ENCODE data around the gene LDB3. TPM values are rescaled to one million over a fixed set of nuclear protein-coding genes. Genes with fewer than 3 reads are reported as not detected.

Gene LDB3
- total and polyA plus RNA-seq, 2 of the 8 experiments (the other 6 are each of a cell fraction or from before 2014, with no cell fraction given): 0.20 to 0.43 TPM

DNA sequence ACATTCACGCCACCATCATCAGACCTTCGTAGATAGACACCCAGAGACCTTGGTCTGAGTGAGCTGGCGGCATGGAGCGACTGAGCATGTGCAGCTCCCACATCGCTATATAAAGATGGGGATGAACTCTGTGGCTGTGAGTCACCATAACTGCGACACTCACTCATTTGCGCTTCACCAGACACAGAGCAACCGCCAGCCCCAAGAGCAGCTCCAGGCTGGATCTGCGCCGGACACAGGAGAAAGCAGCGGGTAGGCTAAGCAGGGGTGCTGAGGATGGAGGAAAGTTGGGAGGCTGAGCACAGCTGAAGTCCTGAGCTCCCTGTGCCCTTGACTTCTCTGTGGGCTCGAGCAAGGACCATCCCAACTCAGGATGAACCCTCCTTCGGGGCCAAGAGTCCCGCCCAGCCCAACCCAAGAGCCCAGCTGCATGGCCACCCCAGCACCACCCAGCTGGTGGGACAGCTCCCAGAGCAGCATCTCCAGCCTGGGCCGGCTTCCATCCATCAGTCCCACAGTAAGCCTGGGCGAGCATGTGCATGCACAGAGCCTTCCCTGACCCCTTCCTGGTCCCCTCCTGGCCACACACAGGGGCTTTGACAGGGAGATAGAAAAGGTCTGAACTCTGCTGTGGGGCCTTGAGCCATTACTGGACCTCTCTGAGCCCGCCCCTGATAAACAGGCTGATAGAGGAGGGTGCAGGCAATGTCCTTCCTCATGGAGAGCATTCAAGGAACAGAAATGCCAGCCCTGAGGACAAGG is 13.7 kb upstream of the LDB3 start, which contains the start of gene OPN4:
OPN4 (plus strand) TSS at position 137 of the 762 bp plus-strand sequence; CDS start at position 374, 237 bp downstream.
- peak within 1 kb of the TSS; percentile 53; the same call in 1 of the 2 replicates for H2AK5ac ChIP-seq (ENCODE audit: low read depth, low read length)
- ChIA-PET POLR2A (ENCODE audit: partially characterized antibody) (no interaction called here), CTCF (ENCODE audit: partially characterized antibody) (interaction anchor here (1.1 to 1.7 kb wide), 3 partner anchors 8 to 312 kb away, joined by 3 to 7 read pairs (median 5); no protein-coding TSS in a partner anchor)
- H2BK20ac ChIP-seq (ENCODE audit: low read length): 0 out of 2 replicates have a peak within 1 kb of the TSS, but pooled peaks have one; percentile 61
- no peaks in the 10 kb centered on the region for H3K79me2 ChIP-seq (ENCODE audit: control insufficient read depth in 1 of 2, insufficient read depth in 2 of 2, low read length in 2 of 2)
- no peak within 1 kb of the TSS for H3K14ac ChIP-seq (ENCODE audit: insufficient read length)
- no peak within 1 kb of the TSS for H2AFZ ChIP-seq (ENCODE audit: low read length)
- H2BK5ac ChIP-seq (ENCODE audit: low read depth, low read length): 0 out of 2 replicates have a peak within 1 kb of the TSS, but pooled peaks have one; percentile 24
- no peak within 1 kb of the TSS; the same call in 1 of the 2 replicates for H4K8ac ChIP-seq (ENCODE audit: extremely low read depth, insufficient read depth, low read length)
- H3K4me2 ChIP-seq (ENCODE audit: insufficient read depth in 1 of 2, low read depth in 2 of 2, low read length in 2 of 2): no peak within 1 kb of the TSS
- peaks cover 0 to 6% of the 10 kb centered on the region in 2 experiments for H4K20me1 ChIP-seq (replicated peaks in 1 of 2; ENCODE audit: control insufficient read depth in 1 of 2, insufficient read depth in 2 of 2, low read length in 2 of 2)
- FAIRE-seq: no peak
- H3K27ac ChIP-seq (ENCODE audit: low read depth, low read length): no peak within 1 kb of the TSS
- peak within 1 kb of the TSS; percentile 61; the same call in 1 of the 2 replicates for H2BK15ac ChIP-seq (ENCODE audit: low read length)
- no peaks in the 10 kb centered on the region for H3K9me3 ChIP-seq (ENCODE audit: insufficient read depth in 2 of 2, low read depth in 1 of 2, low read length in 1 of 2)
- no peak within 1 kb of the TSS for H3K4ac ChIP-seq (replicated peaks; ENCODE audit: insufficient read length, low read depth, low read length)
- no peak within 1 kb of the TSS for H2BK12ac ChIP-seq (ENCODE audit: low read depth, low read length)
- 95% methylated on average over 14 of the region's 17 CpGs; no CpG with 5 or more reads in 1 of the 2 experiments for WGBS, 2 experiments (ENCODE audit: extremely low coverage in 1 of 2, insufficient coverage in 1 of 2, insufficient read length in 1 of 2, insufficient replicate concordance in 2 of 2, low coverage in 1 of 2, low lambda C conversion rate in 2 of 2, missing lambda C conversion rate in 1 of 2)
- DNase-seq (ENCODE audit: low read depth in 1 of 2, low spot score in 2 of 2): no peak
- no peaks in the 10 kb centered on the region for H3K36me3 ChIP-seq (ENCODE audit: control insufficient read depth in 2 of 4, insufficient read depth in 4 of 4, low read length in 3 of 4)
- H4K91ac ChIP-seq (replicated peaks; ENCODE audit: insufficient read length, low read length): no peak within 1 kb of the TSS
- H4K5ac ChIP-seq (ENCODE audit: insufficient read length, low read depth, low read length): no peak within 1 kb of the TSS
- peaks cover 7% of the 10 kb centered on the region; the same call in 1 of the 2 replicates for H3K23me2 ChIP-seq (ENCODE audit: low read depth, low read length)
- H3K4me3 ChIP-seq (ENCODE audit: extremely low read depth in 1 of 4, insufficient read depth in 2 of 4, low read depth in 3 of 4, low read length in 4 of 4): no peak within 1 kb of the TSS
- H3K27me3 ChIP-seq (replicated peaks in 1 of 4; ENCODE audit: control insufficient read depth in 3 of 4, extremely low read depth in 1 of 4, insufficient read depth in 3 of 4, low read length in 3 of 4): 0 out of 7 replicates have a peak, but pooled peaks cover 0 to 1% (median 0%) of the 10 kb centered on the region in 4 experiments
- no peaks in the 10 kb centered on the region for H3K79me1 ChIP-seq (ENCODE audit: low read depth, low read length)
- H3K4me1 ChIP-seq (replicated peaks in 1 of 4; ENCODE audit: control insufficient read depth in 3 of 4, insufficient read depth in 4 of 4, low read length in 3 of 4): peaks cover 0 to 6% (median 3%) of the 10 kb centered on the region in 4 experiments; a peak in 1 of 7 replicates
- H2BK120ac ChIP-seq (replicated peaks; ENCODE audit: low read depth, low read length): no peak within 1 kb of the TSS
- H3K56ac ChIP-seq (replicated peaks; ENCODE audit: insufficient read length, low read depth, low read length): peak within 1 kb of the TSS; percentile 98
- H3K23ac ChIP-seq (ENCODE audit: insufficient read length): no peak within 1 kb of the TSS
- no peak within 1 kb of the TSS for H3K9ac ChIP-seq (replicated peaks in 1 of 4; ENCODE audit: extremely low read depth in 1 of 4, low read depth in 3 of 4, low read length in 3 of 4)
- H3K18ac ChIP-seq (ENCODE audit: extremely low read depth, low read length): no peak within 1 kb of the TSS
- no peak for TF ChIP-seq NANOG (IDR thresholded peaks at IDR 0.05; ENCODE audit: insufficient read depth, low read depth, low read length, poor library complexity, severe bottlenecking)
- no peak for TF ChIP-seq SRF (IDR thresholded peaks at IDR 0.05; ENCODE audit: low read depth, low read length)
- TF ChIP-seq CBX8 (IDR thresholded peaks at IDR 0.05; ENCODE audit: borderline replicate concordance, low read depth, low read length): no peak
- TF ChIP-seq BACH1 (IDR thresholded peaks at IDR 0.05; ENCODE audit: low read length): no peak
- no peak for TF ChIP-seq SIX5 (IDR thresholded peaks at IDR 0.05; ENCODE audit: low read depth, low read length)
- TF ChIP-seq, protein P1, sequence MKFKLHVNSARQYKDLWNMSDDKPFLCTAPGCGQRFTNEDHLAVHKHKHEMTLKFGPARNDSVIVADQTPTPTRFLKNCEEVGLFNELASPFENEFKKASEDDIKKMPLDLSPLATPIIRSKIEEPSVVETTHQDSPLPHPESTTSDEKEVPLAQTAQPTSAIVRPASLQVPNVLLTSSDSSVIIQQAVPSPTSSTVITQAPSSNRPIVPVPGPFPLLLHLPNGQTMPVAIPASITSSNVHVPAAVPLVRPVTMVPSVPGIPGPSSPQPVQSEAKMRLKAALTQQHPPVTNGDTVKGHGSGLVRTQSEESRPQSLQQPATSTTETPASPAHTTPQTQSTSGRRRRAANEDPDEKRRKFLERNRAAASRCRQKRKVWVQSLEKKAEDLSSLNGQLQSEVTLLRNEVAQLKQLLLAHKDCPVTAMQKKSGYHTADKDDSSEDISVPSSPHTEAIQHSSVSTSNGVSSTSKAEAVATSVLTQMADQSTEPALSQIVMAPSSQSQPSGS (IDR thresholded peaks at IDR 0.05; ENCODE audit: low read length): no peak
- no peak for TF ChIP-seq GTF2F1 (IDR thresholded peaks at IDR 0.05; ENCODE audit: borderline replicate concordance, low read depth, low read length)
- TF ChIP-seq PHF8 (conservative IDR thresholded peaks at IDR 0.05; ENCODE audit: low read depth, low read length): no peak
- TF ChIP-seq EP300 (IDR thresholded peaks at IDR 0.05; ENCODE audit: borderline replicate concordance in 1 of 2, low read depth in 2 of 2, low read length in 2 of 2): no peak

Data from H1 (cell line).